Common myeloid progenitor, CD34-positive (primary cell): ENCODE data around the gene THNSL1.
A peak's percentile ranks its signal among the peaks of the same experiment; 100 is the strongest.

ENCODE experiments used
- CTCF ChIA-PET: fragments of 350-600 bp; sonication (Branson Sonifier 250); formaldehyde crosslinking; loops from one replicate; lab custom pipeline; 2021; ENCODE audit warnings: antibody characterized with exemption; lab: Charles Lee
- POLR2A ChIA-PET: fragments of 350-600 bp; sonication (Branson Sonifier 250); formaldehyde crosslinking; loops from one replicate; lab custom pipeline; 2021; ENCODE audit warnings: antibody characterized with exemption; lab: Charles Lee
- DNase-seq, 3 donors: peaks; one replicate each; pipeline versions ENCODE4 v3.0.0 to v3.0.0-alpha.2; 2013
- H3K27ac ChIP-seq, 2 experiments: 1 replicate in 1 of 2; 2 replicates in 1 of 2; pipeline ENCODE4 v1.7.0; 2013; ENCODE audit warnings: inconsistent platforms in 2 of 2, low read length in 2 of 2, mild to moderate bottlenecking in 2 of 2, low read depth in 1 of 2, moderate library complexity in 1 of 2; ENCODE audit not compliant: severe bottlenecking in 2 of 2, insufficient read depth in 1 of 2, poor library complexity in 1 of 2
- H3K27me3 ChIP-seq, 5 experiments: replicated peaks in 2 of 5; 1 replicate in 3 of 5; 2 replicates in 2 of 5; pipeline versions ENCODE4 v1.6.1 to v1.7.0; 2013; ENCODE audit warnings: low read length in 4 of 5, mild to moderate bottlenecking in 2 of 5, moderate library complexity in 2 of 5, inconsistent platforms in 1 of 5; ENCODE audit not compliant: insufficient read depth in 5 of 5, control insufficient read depth in 4 of 5
- H3K36me3 ChIP-seq, 4 experiments: 1 replicate in 2 of 4; 2 replicates in 2 of 4; pipeline versions ENCODE4 v1.6.1 to v1.7.0; 2013; ENCODE audit warnings: low read length in 3 of 4, control low read depth in 1 of 4, mild to moderate bottlenecking in 1 of 4; ENCODE audit not compliant: control insufficient read depth in 4 of 4, insufficient read depth in 4 of 4
- H3K4me1 ChIP-seq, 4 experiments: 1 replicate in 3 of 4; 2 replicates in 1 of 4; pipeline versions ENCODE4 v1.6.1 to v1.7.1; 2013; ENCODE audit warnings: low read length in 3 of 4, mild to moderate bottlenecking in 3 of 4, control low read depth in 1 of 4, inconsistent platforms in 1 of 4, moderate library complexity in 1 of 4; ENCODE audit not compliant: control insufficient read depth in 4 of 4, insufficient read depth in 4 of 4; ENCODE audit errors: control extremely low read depth in 1 of 4
- H3K4me3 ChIP-seq, 7 experiments: 1 replicate in 4 of 7; 2 replicates in 3 of 7; pipeline versions ENCODE4 v1.5.1 to v1.7.0; 2013; ENCODE audit warnings: mild to moderate bottlenecking in 7 of 7, low read length in 6 of 7, moderate library complexity in 6 of 7, inconsistent platforms in 2 of 7, low read depth in 2 of 7, control low read depth in 1 of 7; ENCODE audit not compliant: insufficient read depth in 4 of 7, control insufficient read depth in 1 of 7; ENCODE audit errors: extremely low read depth in 1 of 7
- H3K9me3 ChIP-seq, 5 experiments: 1 replicate in 4 of 5; 2 replicates in 1 of 5; pipeline versions ENCODE4 v1.6.1 to v1.7.1; 2013; ENCODE audit warnings: low read length in 4 of 5, mild to moderate bottlenecking in 2 of 5, inconsistent platforms in 1 of 5, low read depth in 1 of 5, moderate library complexity in 1 of 5; ENCODE audit not compliant: control insufficient read depth in 4 of 5, insufficient read depth in 2 of 5; ENCODE audit errors: control extremely low read depth in 1 of 5
- WGBS: methylation state at CpG from one replicate; pipeline ENCODE4 v1.1.5; 2013; ENCODE audit not compliant: insufficient coverage; 5-methylcytosine and 5-hydroxymethylcytosine counted together

THNSL1 gene

DNA sequence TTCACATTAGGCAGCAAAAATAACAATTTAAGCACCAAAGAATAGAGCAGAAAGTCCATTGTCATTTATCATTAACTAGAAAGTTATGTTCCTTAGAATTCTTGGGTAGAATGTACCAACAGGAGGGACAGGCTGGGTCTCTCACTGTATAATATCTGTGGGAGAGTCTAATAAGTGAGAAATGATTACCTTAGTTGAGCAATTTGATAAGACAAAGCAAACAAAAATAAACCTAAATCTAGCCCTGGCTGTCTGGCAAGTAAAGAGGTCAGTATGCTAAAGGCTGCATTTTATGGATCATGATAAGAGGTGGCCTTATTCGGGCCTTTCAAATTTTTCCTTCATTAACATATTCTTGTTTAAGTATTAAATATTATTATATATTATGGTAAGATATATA lies 35.6 kb downstream of the THNSL1 start:
- H3K4me3 ChIP-seq, result no peak overlapping the region
- ChIA-PET POLR2A (no interaction called here), CTCF (no interaction called here)
- DNase-seq, result no peak
- H3K9me3 ChIP-seq, result no peaks in the 10 kb centered on the region
- WGBS, result no CpG with 5 or more reads among the region's 1 CpG
- no peak overlapping the region for H3K27ac ChIP-seq
- H3K27me3 ChIP-seq, result peaks cover 0 to 1% (median 0%) of the 10 kb centered on the region in 5 experiments
- peaks cover 0 to 11% (median 5%) of the 10 kb centered on the region in 4 experiments for H3K4me1 ChIP-seq
- H3K36me3 ChIP-seq, result no peaks in the 10 kb centered on the region

GRCh38 chr10:25056726-25057125 lies 40.3 kb downstream of the THNSL1 start:
- CTCF ChIA-PET, result interaction anchor here (1.1 to 1.4 kb wide), 2 partner anchors 10 to 24 kb away, joined by 3 read pairs; no protein-coding TSS in a partner anchor
- no peak for DNase-seq
- Histone ChIP-seq H3K27me3 (peaks cover 0 to 1% (median 0%) of the 10 kb centered on the region in 5 experiments), H3K36me3 (no peaks in the 10 kb centered on the region), H3K9me3 (no peaks in the 10 kb centered on the region), H3K4me1 (no peaks in the 10 kb centered on the region), H3K27ac (no peak overlapping the region), H3K4me3 (no peak overlapping the region)
- POLR2A ChIA-PET, result no interaction called here
- WGBS, result 89% methylated on average over 1 of the region's 3 CpGs

DNA sequence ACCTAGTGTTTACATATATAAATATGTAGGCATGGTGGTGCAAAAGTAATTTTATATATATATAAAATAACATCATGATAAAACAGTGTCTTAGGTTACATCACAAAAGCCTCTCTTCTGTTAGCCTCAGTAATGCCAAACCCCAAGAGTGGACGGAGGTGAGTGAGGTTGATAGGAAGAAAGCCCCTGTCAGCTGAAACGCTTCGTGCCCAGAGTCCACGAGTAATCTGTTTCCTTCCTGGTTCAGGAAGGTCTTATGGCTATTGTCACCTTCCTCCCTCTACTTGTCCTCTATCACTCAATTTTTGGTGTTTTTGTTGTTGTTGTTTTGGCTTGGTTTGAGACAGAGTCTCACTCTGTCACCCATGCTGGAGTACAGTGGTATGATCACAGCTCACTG lies 41.5 kb downstream of the THNSL1 start:
- no peaks in the 10 kb centered on the region for H3K9me3 ChIP-seq
- no peak overlapping the region for H3K4me3 ChIP-seq
- H3K27ac ChIP-seq, result no peak overlapping the region
- H3K4me1 ChIP-seq, result peaks cover 0 to 10% (median 4%) of the 10 kb centered on the region in 4 experiments
- no peaks in the 10 kb centered on the region for H3K36me3 ChIP-seq
- peaks cover 0 to 1% (median 0%) of the 10 kb centered on the region in 5 experiments for H3K27me3 ChIP-seq
- ChIA-PET CTCF (no interaction called here), POLR2A (no interaction called here)
- no peak for DNase-seq
- WGBS, result 100% methylated on average over 1 of the region's 4 CpGs

GRCh38 chr10:25059990-25060389 lies 43.6 kb downstream of the THNSL1 start:
- peaks cover 0 to 1% (median 0%) of the 10 kb centered on the region in 5 experiments for H3K27me3 ChIP-seq
- DNase-seq, result no peak
- WGBS, result 100% methylated on average over 1 of the region's 7 CpGs
- no peaks in the 10 kb centered on the region for H3K9me3 ChIP-seq
- H3K4me3 ChIP-seq, result no peak overlapping the region
- POLR2A ChIA-PET, result no interaction called here
- H3K36me3 ChIP-seq, result no peaks in the 10 kb centered on the region
- no peak overlapping the region for H3K27ac ChIP-seq
- CTCF ChIA-PET, result interaction anchor here (0.6 kb wide), 1 partner anchor 289 kb away, joined by 3 read pairs; no protein-coding TSS in a partner anchor
- H3K4me1 ChIP-seq, result peaks cover 0 to 12% (median 6%) of the 10 kb centered on the region in 4 experiments

DNA sequence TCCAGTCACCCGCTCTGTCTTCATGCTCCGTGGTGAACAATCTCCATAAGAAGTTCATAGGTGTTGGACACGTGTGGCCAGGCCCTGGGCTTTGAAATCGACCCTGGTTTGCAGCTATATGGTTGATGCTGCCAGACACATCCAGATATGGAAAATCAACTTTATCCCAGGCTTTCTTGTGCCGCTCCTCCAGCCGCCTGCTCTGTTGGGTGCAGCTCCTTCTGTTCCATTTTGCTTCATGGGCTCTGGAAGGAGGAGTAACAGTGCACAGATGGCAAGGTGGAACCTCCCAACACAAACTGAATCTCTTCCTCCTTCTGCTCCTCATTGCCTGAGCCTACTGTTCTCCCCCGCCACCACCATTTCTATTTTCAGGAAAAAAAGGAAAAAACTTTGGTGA lies 44.7 kb downstream of the THNSL1 start:
- no peaks in the 10 kb centered on the region for H3K27me3 ChIP-seq
- ChIA-PET POLR2A (no interaction called here), CTCF (interaction anchor here (1.5 kb wide), 1 partner anchor 21 kb away, joined by 4 read pairs; no protein-coding TSS in a partner anchor)
- no peaks in the 10 kb centered on the region for H3K9me3 ChIP-seq
- no peak overlapping the region for H3K4me3 ChIP-seq
- no peak for DNase-seq
- H3K4me1 ChIP-seq, result peaks cover 0 to 12% (median 6%) of the 10 kb centered on the region in 4 experiments
- 94% methylated on average over 4 of the region's 7 CpGs for WGBS
- no peak overlapping the region for H3K27ac ChIP-seq
- no peaks in the 10 kb centered on the region for H3K36me3 ChIP-seq

DNA sequence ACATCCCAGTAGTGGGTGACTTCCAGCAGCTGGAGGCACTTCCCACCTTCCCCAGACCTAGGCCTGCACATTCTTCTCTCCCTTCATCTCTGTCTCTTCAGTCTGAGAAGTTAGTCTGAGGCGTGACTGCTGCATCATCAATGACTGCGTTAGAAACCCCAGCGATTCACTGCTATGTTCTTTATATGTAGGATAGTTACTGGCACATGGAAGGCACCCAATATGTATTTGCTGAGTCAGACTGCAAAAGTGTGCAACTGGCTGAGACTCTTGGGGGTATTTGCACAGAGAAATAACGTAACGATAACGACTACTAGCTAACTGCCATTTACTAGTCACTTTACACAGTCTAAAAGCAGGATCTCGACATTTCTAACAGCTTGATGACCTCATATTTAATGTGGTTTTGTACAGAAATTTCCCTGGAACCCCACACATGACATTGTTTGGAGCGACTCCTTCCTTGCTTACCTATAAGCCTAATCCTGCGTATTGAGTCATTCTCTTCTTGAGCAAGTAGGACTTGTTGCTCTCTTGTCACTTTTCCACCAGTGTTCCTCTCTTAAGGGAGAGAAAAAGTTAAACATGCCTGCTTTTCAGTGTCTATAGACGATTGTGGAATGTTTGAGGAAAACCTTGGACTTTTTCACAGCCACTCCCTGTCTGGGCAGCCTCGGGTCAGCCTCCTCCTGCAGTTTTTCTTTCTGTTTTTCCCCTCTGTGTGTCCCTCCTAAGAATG lies 45.5 kb downstream of the THNSL1 start:
- CTCF ChIA-PET, result interaction anchor here (1.1 to 1.5 kb wide), 2 partner anchors 19 to 21 kb away, joined by 3 to 4 read pairs; no protein-coding TSS in a partner anchor

DNA sequence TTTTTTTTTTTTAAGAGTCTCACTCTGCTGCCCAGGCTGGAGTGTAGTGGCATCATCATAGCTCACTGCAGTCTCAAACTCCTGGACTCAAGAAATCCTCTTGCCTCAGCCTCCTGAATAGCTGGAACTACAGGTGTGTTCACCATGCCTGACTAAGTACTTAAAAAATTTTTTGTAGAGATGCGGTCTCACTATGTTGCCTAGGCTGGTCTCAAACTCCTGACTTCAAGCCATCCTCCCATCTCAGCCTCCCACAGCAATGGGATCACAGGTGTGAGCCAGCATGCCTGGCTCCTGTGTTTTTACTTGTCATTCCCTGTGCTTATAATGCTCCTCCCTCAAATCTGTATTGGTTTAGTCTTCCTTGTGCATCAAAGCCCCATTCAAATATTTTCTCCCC lies 46.7 kb downstream of the THNSL1 start:
- H3K4me1 ChIP-seq, result peaks cover 0 to 12% (median 6%) of the 10 kb centered on the region in 4 experiments

More for the DNA sequence above, 45.5 kb downstream of the THNSL1 start:
- Histone ChIP-seq H3K4me3 (peak overlapping the region in 2 of 7 experiments; percentile 28 to 56), H3K9me3 (no peaks in the 10 kb centered on the region), H3K27ac (peak overlapping the region in 1 of 2 experiments; percentile 73), H3K36me3 (no peaks in the 10 kb centered on the region), H3K27me3 (no peaks in the 10 kb centered on the region), H3K4me1 (peaks cover 0 to 12% (median 6%) of the 10 kb centered on the region in 4 experiments)
- POLR2A ChIA-PET, result no interaction called here
- DNase-seq, result peak in 2 of 3 donors; percentile 39 to 62
- WGBS, result 79% methylated on average over 10 of the region's 11 CpGs

More for the DNA sequence above, 46.7 kb downstream of the THNSL1 start:
- ChIA-PET POLR2A (no interaction called here), CTCF (no interaction called here)
- Histone ChIP-seq H3K4me3 (no peak overlapping the region), H3K27me3 (no peaks in the 10 kb centered on the region), H3K27ac (no peak overlapping the region), H3K36me3 (no peaks in the 10 kb centered on the region), H3K9me3 (no peaks in the 10 kb centered on the region)
- 100% methylated on average over 1 of the region's 1 CpG for whole genome bisulfite sequencing
- no peak for DNase-seq
